WTC11 (cell line): ENCODE measurements around the gene SEMA6B. TPM values are rescaled to one million over a fixed set of nuclear protein-coding genes. Genes with fewer than 3 reads are reported as not detected.

Experiments used
- ATAC-seq: fragments of 200-7000 bp; cut with Tn5 transposase; 2 replicates; pipeline ENCODE4 v1.10.0; 2021; ENCODE audit warnings: mild to moderate bottlenecking, moderate library complexity
- CTCF ChIA-PET: fragments of 300-600 bp; sonication (Branson Sonifier 250); formaldehyde crosslinking; loops from one replicate; lab custom pipeline; 2021; ENCODE audit warnings: antibody characterized with exemption; lab: Charles Lee
- POLR2A ChIA-PET: fragments of 350-600 bp; sonication (Branson Sonifier 250); formaldehyde crosslinking; loops from one replicate; lab custom pipeline; 2021; ENCODE audit warnings: antibody characterized with exemption; lab: Charles Lee
- DNase-seq: peaks from one replicate; pipeline ENCODE4 v3.0.0; 2021; ENCODE audit warnings: low spot score
- H3K27ac Mint-ChIP-seq: 2 replicates; pipeline ENCODE4 v1.8.0; 2021; ENCODE audit warnings: mixed read lengths
- H3K27me3 Mint-ChIP-seq: 2 replicates; pipeline ENCODE4 v1.8.0; 2021; ENCODE audit warnings: low read depth, mild to moderate bottlenecking, moderate library complexity, mixed read lengths
- H3K36me3 Mint-ChIP-seq: 2 replicates; pipeline ENCODE4 v1.8.0; 2021; ENCODE audit warnings: mixed read lengths
- H3K4me1 Mint-ChIP-seq: 2 replicates; pipeline ENCODE4 v1.8.0; 2022; ENCODE audit warnings: mixed read lengths
- H3K4me3 Mint-ChIP-seq: 2 replicates; pipeline ENCODE4 v1.8.0; 2021; ENCODE audit warnings: mild to moderate bottlenecking, moderate library complexity, mixed read lengths
- H3K9me3 Mint-ChIP-seq: 2 replicates; pipeline ENCODE4 v1.8.0; 2021; ENCODE audit warnings: mixed read lengths
- ATF1 ChIP-seq: sonication (generic); formaldehyde crosslinking; IDR thresholded peaks from 2 replicates; pipeline ENCODE4 v1.8.1; 2023; ENCODE audit warnings: mild to moderate bottlenecking, moderate library complexity, missing genetic modification reagents
- ATF3 ChIP-seq: sonication (generic); formaldehyde crosslinking; conservative IDR thresholded peaks from 2 replicates; pipeline ENCODE4 v1.8.1; 2022; ENCODE audit warnings: mild to moderate bottlenecking, missing genetic modification reagents
- ERG ChIP-seq: fragments of 250-450 bp; sonication (Bioruptor Pico); IDR thresholded peaks from 2 replicates; pipeline ENCODE4 v1.8.0; 2021; ENCODE audit warnings: mild to moderate bottlenecking
- FOXK1 ChIP-seq: sonication (generic); formaldehyde crosslinking; IDR thresholded peaks from 2 replicates; pipeline ENCODE4 v1.8.0; 2022; ENCODE audit warnings: mild to moderate bottlenecking, moderate library complexity, missing genetic modification reagents
- FOXP4 ChIP-seq: sonication (generic); formaldehyde crosslinking; IDR thresholded peaks from 2 replicates; pipeline ENCODE4 v1.8.0; 2022; ENCODE audit warnings: mild to moderate bottlenecking, missing genetic modification reagents
- GABPB1 ChIP-seq: sonication (generic); formaldehyde crosslinking; IDR thresholded peaks from 2 replicates; pipeline ENCODE4 v1.8.1; 2023; ENCODE audit warnings: mild to moderate bottlenecking, missing genetic modification reagents
- JUN ChIP-seq: sonication (generic); formaldehyde crosslinking; IDR thresholded peaks from 2 replicates; pipeline ENCODE4 v1.8.0; 2023; ENCODE audit warnings: mild to moderate bottlenecking, missing genetic modification reagents
- MLX ChIP-seq: sonication (generic); formaldehyde crosslinking; IDR thresholded peaks from 2 replicates; pipeline ENCODE4 v1.8.1; 2023; ENCODE audit warnings: mild to moderate bottlenecking, missing genetic modification reagents, moderate library complexity
- NR2C2 ChIP-seq: sonication (generic); formaldehyde crosslinking; IDR thresholded peaks from 2 replicates; pipeline ENCODE4 v1.8.0; 2022; ENCODE audit warnings: mild to moderate bottlenecking, missing genetic modification reagents
- OVOL2 ChIP-seq: fragments of 250-450 bp; sonication (Bioruptor Pico); IDR thresholded peaks from 2 replicates; pipeline ENCODE4 v1.9.0; 2021; ENCODE audit warnings: mild to moderate bottlenecking, borderline replicate concordance
- RELA ChIP-seq: sonication (generic); formaldehyde crosslinking; IDR thresholded peaks from 2 replicates; pipeline ENCODE4 v1.8.1; 2022; ENCODE audit warnings: missing genetic modification reagents, mild to moderate bottlenecking, borderline replicate concordance
- TCF7 ChIP-seq: sonication (generic); formaldehyde crosslinking; IDR thresholded peaks from 2 replicates; pipeline ENCODE4 v1.8.0; 2022; ENCODE audit warnings: mild to moderate bottlenecking, low read depth, missing genetic modification reagents, moderate library complexity
- TP53 ChIP-seq: sonication (generic); formaldehyde crosslinking; IDR thresholded peaks from 2 replicates; pipeline ENCODE4 v1.8.1; 2023; ENCODE audit warnings: mild to moderate bottlenecking, missing genetic modification reagents
- USF2 ChIP-seq: sonication (generic); formaldehyde crosslinking; IDR thresholded peaks from 2 replicates; pipeline ENCODE4 v1.8.1; 2023; ENCODE audit warnings: mild to moderate bottlenecking, missing genetic modification reagents, moderate library complexity
- ZBTB21 ChIP-seq: sonication (generic); formaldehyde crosslinking; IDR thresholded peaks from 2 replicates; pipeline ENCODE4 v1.8.1; 2023; ENCODE audit warnings: mild to moderate bottlenecking, missing genetic modification reagents, borderline replicate concordance
- ZMAT4 ChIP-seq: fragments of 250-450 bp; sonication (Bioruptor Pico); IDR thresholded peaks from 2 replicates; pipeline ENCODE4 v1.9.0; 2021; ENCODE audit warnings: mild to moderate bottlenecking
- ZNF121 ChIP-seq: sonication (generic); formaldehyde crosslinking; IDR thresholded peaks from 2 replicates; pipeline ENCODE4 v1.8.0; 2023; ENCODE audit warnings: missing genetic modification reagents
- ZNF416 ChIP-seq: fragments of 250-450 bp; sonication (Bioruptor Pico); IDR thresholded peaks from 2 replicates; pipeline ENCODE4 v1.9.0; 2021; ENCODE audit warnings: mild to moderate bottlenecking, inconsistent platforms
- total RNA-seq: library from RNA; stranded (reverse); gene quantifications from 3 replicates; pipeline ENCODE4 v1.2.3, GENCODE V29; 2021

SEMA6B gene
- total RNA-seq, 1 experiment from 2014 or later, result 45.1 TPM

- POLR2A ChIA-PET, result no interaction called here
- Mint-ChIP-seq H3K4me1 (peaks cover 4% of the 10 kb centered on the region; the same call in 1 of the 2 replicates), H3K27ac (no peak within 1 kb of the TSS), H3K36me3 (peaks cover 3% of the 10 kb centered on the region; the same call in 1 of the 2 replicates), H3K4me3 (no peak within 1 kb of the TSS), H3K27me3 (peaks cover 32% of the 10 kb centered on the region), H3K9me3 (peaks cover 4% of the 10 kb centered on the region)
- DNase-seq (no peak), ATAC-seq (peak; percentile 43)
- CTCF ChIA-PET, result interaction anchor here (1.5 to 11.1 kb wide), 6 partner anchors 8 to 96 kb away, joined by 3 to 285 read pairs (median 9); no protein-coding TSS in a partner anchor
- peak; percentile 21; the same call in 1 of the 2 replicates for TF ChIP-seq GABPB1 (CRISPR knock-in tag)
- TF ChIP-seq RELA, result no peak
These were observed 19.5 kb downstream of the SEMA6B start, which contains the start of gene LRG1 for GRCh38 chr19:4539693-4540581. Gene LRG1, minus strand, starts transcription at chr19:4540036. Its CDS starts 23 bp downstream, at chr19:4540013.

- TF ChIP-seq USF2 (CRISPR knock-in tag) (no peak), ZNF121 (CRISPR knock-in tag) (peak; percentile 88)
- CTCF ChIA-PET, result interaction anchor here (1.2 to 11.1 kb wide), 6 partner anchors 9 to 97 kb away, joined by 5 to 285 read pairs (median 8); no protein-coding TSS in a partner anchor
- Mint-ChIP-seq H3K27me3 (peaks cover 37% of the 10 kb centered on the region), H3K4me1 (peaks cover 4% of the 10 kb centered on the region; the same call in 1 of the 2 replicates), H3K9me3 (peaks cover 4% of the 10 kb centered on the region), H3K27ac (no peak overlapping the region), H3K4me3 (no peak overlapping the region), H3K36me3 (peaks cover 3% of the 10 kb centered on the region; the same call in 1 of the 2 replicates)
- POLR2A ChIA-PET, result no interaction called here
- no peak for DNase-seq
- no peak for ATAC-seq
These were observed 20.3 kb downstream of the SEMA6B start for GRCh38 chr19:4539169-4539692.

- Mint-ChIP-seq H3K36me3 (peaks cover 3% of the 10 kb centered on the region; the same call in 1 of the 2 replicates), H3K4me3 (no peak overlapping the region), H3K27me3 (peaks cover 43% of the 10 kb centered on the region), H3K4me1 (peaks cover 4% of the 10 kb centered on the region; the same call in 1 of the 2 replicates), H3K9me3 (peaks cover 4% of the 10 kb centered on the region), H3K27ac (no peak overlapping the region)
- DNase-seq (no peak), ATAC-seq (no peak)
- ChIA-PET CTCF (interaction anchor here (1.0 to 11.1 kb wide), 5 partner anchors 9 to 95 kb away, joined by 3 to 285 read pairs (median 5); no protein-coding TSS in a partner anchor), POLR2A (no interaction called here)
- TF ChIP-seq ATF1 (CRISPR knock-in tag) (no peak), TCF7 (CRISPR knock-in tag) (no peak)
These were observed 20.9 kb downstream of the SEMA6B start for GRCh38 chr19:4538601-4538954.

- no peak overlapping the region for H3K27ac Mint-ChIP-seq
- peak; percentile 12 for ATAC-seq
- no peak overlapping the region for H3K4me3 Mint-ChIP-seq
- peaks cover 4% of the 10 kb centered on the region; the same call in 1 of the 2 replicates for H3K4me1 Mint-ChIP-seq
- POLR2A ChIA-PET, result no interaction called here
- H3K27me3 Mint-ChIP-seq, result peaks cover 48% of the 10 kb centered on the region
- peak; percentile 43 for DNase-seq
- peaks cover 4% of the 10 kb centered on the region for H3K9me3 Mint-ChIP-seq
- peaks cover 3% of the 10 kb centered on the region; the same call in 1 of the 2 replicates for H3K36me3 Mint-ChIP-seq
- CTCF ChIA-PET, result interaction anchor here (1.0 to 11.1 kb wide), 5 partner anchors 10 to 95 kb away, joined by 3 to 285 read pairs (median 5); no protein-coding TSS in a partner anchor
- no peak for TF ChIP-seq TP53 (CRISPR knock-in tag)
- no peak for TF ChIP-seq FOXP4 (CRISPR knock-in tag)
- TF ChIP-seq ATF3 (CRISPR knock-in tag), result no peak
- TF ChIP-seq JUN, result no peak
- no peak for TF ChIP-seq TCF7 (CRISPR knock-in tag)
- TF ChIP-seq FOXK1, result no peak
- TF ChIP-seq NR2C2, result no peak
- no peak for TF ChIP-seq OVOL2
- no peak for TF ChIP-seq MLX (CRISPR knock-in tag)
- TF ChIP-seq ZNF416 (CRISPR knock-in tag), result no peak
- TF ChIP-seq ZBTB21 (CRISPR knock-in tag), result no peak
- TF ChIP-seq ZMAT4 (CRISPR knock-in tag), result no peak
- no peak for TF ChIP-seq ERG (CRISPR knock-in tag)
- TF ChIP-seq, all 79 proteins: peak for 0
These were observed 21.4 kb downstream of the SEMA6B start for GRCh38 chr19:4537953-4538600.
